ENCODE measurements around the gene ERO1A.

ERO1A gene

DNA sequence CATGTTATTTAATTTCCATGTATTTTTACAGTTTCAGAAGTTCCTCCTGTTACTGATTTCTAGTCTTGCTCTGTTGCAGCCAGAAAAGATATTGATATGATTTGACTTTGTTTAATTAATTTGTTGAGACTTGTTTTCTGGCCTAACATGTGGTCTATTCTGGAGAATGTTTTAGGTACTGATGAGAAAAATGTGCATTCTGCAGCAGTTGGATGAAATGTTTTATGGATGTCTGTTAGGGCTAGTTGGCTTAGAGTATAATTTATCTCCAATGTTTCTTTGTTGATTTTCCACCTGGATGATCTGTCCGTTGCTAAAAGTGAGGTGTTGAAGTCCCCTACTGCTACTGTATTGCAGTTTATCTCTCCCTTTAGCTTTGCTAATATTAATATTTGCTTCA is 88.3 kb downstream of the ERO1A start:
- no peak for DNase-seq (ENCODE audit: low read depth)

DNA sequence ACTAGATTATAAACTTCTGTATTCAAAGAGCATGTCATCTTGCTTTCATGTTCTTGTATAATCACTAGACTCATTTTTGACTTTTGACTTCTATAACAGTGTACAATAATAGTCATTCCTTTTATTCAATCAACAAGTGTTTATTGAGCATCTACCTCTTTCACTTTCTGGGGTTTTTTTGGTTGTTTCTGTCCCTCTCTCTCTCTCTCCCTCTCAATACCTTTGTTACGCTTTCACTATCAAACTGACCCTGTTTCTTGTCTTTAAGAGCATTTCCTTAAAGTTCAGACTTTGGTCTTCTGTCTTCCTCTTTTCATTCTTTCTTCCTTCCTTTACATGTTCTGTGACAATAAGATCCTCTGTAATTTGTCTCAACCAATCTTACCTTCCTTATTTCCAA is 93.2 kb downstream of the ERO1A start:
- DNase-seq (ENCODE audit: low read depth): no peak

GRCh38 chr14:52599974-52600373 is 95.4 kb downstream of the ERO1A start:
- no peak for DNase-seq (ENCODE audit: low read depth)

DNA sequence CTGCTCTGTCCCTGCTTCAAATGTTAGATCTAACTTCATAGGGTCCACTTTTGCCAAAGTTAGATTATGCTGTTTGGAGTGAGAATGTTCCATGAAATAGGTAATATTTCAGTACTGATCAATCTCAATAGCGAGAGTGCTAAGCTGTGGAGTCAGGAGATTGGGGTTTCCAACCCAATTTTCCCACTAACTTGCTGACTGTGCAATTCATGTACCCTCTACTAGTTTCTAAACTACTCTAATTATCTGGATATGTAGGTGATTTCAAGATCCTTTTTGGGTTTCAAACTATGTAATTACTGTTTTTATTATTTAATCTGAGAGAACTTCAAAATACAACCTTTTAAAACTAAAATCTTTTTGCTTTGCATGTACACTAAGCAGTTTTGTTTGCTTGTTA is 96.8 kb downstream of the ERO1A start:
- no peak for DNase-seq (ENCODE audit: low read depth)

- no peak for DNase-seq (ENCODE audit: low read depth)
Measured at GRCh38 chr14:52596861-52597260, 98.5 kb downstream of the ERO1A start.

GRCh38 chr14:52596320-52596719 is 99.0 kb downstream of the ERO1A start:
- no peak for DNase-seq (ENCODE audit: low read depth)

- no peak for DNase-seq (ENCODE audit: low read depth)
Measured at GRCh38 chr14:52590318-52590717, 105.0 kb downstream of the ERO1A start.

Data from HS-5 (cell line).